GM12891 (cell line): Measurements from ENCODE around the gene DQX1.
A peak's percentile ranks its signal among the peaks of the same experiment; 100 is the strongest.

Experiments used
- POLR2A ChIP-seq: IDR thresholded peaks from 2 replicates; pipeline ENCODE4 v1.6.1; 2011; ENCODE audit warnings: low read depth, low read length, control low read depth
- POLR2AphosphoS5 ChIP-seq: IDR thresholded peaks from 2 replicates; pipeline ENCODE4 v1.6.1; 2011; ENCODE audit warnings: low read depth, low read length, control low read depth
- POU2F2 ChIP-seq: IDR thresholded peaks from 2 replicates; pipeline ENCODE4 v1.6.1; 2011; ENCODE audit warnings: low read depth, mild to moderate bottlenecking, control low read depth, low read length, moderate library complexity
- TAF1 ChIP-seq: IDR thresholded peaks from 2 replicates; pipeline ENCODE4 v1.6.1; 2011; ENCODE audit warnings: low read depth, low read length, control low read depth

GRCh38 chr2:74533464-74533863 is 7.4 kb upstream of the DQX1 start:
- TF ChIP-seq POLR2AphosphoS5 (no peak; the same call in 1 of the 2 replicates), TAF1 (no peak), POU2F2 (no peak), POLR2A (peak; percentile 23; the same call in 1 of the 2 replicates)
